GM13976 (cell line): ENCODE data around the gene MOV10L1.

Experiments used
- DNase-seq: peaks from one replicate; pipeline ENCODE4 v3.0.0; 2012; ENCODE audit warnings: low spot score
- in situ Hi-C: fragments of 300-500 bp; cut with MboI; formaldehyde crosslinking; loops from one replicate; pipeline ENCODE4 v1.12.0; 2022; ENCODE audit warnings: low sequenced_read_pairs, mixed read lengths, inconsistent platforms; ENCODE audit not compliant: unreplicated experiment
- TF ChIP-seq, protein P1 (sequence below): IDR thresholded peaks from 2 replicates; pipeline ENCODE4 v1.5.1; 2012; ENCODE audit warnings: borderline replicate concordance, mild to moderate bottlenecking; ENCODE audit not compliant: insufficient read depth; ENCODE audit errors: extremely low read depth, missing control alignments, control extremely low read depth

The MOV10L1 gene

GRCh38 chr22:50092342-50092741, 2.5 kb downstream of the MOV10L1 start:
- in situ Hi-C loops = no loop called here
- DNase-seq = no peak
- TF ChIP-seq, protein P1, sequence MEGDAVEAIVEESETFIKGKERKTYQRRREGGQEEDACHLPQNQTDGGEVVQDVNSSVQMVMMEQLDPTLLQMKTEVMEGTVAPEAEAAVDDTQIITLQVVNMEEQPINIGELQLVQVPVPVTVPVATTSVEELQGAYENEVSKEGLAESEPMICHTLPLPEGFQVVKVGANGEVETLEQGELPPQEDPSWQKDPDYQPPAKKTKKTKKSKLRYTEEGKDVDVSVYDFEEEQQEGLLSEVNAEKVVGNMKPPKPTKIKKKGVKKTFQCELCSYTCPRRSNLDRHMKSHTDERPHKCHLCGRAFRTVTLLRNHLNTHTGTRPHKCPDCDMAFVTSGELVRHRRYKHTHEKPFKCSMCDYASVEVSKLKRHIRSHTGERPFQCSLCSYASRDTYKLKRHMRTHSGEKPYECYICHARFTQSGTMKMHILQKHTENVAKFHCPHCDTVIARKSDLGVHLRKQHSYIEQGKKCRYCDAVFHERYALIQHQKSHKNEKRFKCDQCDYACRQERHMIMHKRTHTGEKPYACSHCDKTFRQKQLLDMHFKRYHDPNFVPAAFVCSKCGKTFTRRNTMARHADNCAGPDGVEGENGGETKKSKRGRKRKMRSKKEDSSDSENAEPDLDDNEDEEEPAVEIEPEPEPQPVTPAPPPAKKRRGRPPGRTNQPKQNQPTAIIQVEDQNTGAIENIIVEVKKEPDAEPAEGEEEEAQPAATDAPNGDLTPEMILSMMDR = no peak

DNA sequence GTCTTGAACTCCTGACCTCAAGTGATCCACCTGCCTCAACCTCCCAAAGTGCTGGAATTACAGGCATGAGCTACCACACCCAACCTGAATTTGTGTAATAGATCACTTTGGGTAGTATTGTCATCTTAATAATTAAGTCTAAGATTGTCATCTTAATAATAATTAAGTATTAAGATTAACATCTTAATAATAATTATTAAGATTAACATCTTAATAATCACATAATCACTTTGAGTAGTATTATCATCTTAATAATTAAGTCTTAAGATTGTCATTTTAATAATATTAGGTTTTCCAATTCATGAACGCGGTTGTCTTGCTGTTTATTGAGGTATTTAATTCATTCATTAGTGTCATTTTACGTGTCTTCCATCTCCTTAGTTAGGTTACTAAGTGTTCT, 8.2 kb downstream of the MOV10L1 start:
- DNase-seq = no peak
- TF ChIP-seq, protein P1 = no peak
- in situ Hi-C loops = no loop called here

GRCh38 chr22:50101870-50102565, 12.2 kb downstream of the MOV10L1 start:
- in situ Hi-C loops = no loop called here

DNA sequence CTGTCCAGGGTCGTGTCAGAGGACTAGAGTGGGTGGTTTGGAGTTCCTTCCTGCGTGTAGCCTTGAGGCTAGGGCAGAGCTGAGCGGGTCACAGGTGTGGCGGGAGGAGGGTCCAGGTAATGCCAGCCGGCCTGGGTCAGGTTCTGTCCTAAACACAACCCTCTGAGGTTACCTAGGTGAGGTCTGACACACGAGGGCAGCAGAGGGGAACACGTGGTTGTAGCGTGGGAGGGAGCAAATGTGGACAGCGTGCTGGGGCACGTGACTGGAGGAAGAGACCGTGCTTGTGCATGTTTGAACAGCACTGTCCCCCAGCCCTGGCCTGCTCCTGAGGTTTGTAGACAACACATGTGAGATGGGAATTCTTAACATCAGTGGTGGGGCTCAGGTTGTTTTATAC, 13.1 kb downstream of the MOV10L1 start:
- no peak for DNase-seq

More at GRCh38 chr22:50101870-50102565, 12.2 kb downstream of the MOV10L1 start:
- no peak for DNase-seq
- TF ChIP-seq, protein P1 = no peak

DNA sequence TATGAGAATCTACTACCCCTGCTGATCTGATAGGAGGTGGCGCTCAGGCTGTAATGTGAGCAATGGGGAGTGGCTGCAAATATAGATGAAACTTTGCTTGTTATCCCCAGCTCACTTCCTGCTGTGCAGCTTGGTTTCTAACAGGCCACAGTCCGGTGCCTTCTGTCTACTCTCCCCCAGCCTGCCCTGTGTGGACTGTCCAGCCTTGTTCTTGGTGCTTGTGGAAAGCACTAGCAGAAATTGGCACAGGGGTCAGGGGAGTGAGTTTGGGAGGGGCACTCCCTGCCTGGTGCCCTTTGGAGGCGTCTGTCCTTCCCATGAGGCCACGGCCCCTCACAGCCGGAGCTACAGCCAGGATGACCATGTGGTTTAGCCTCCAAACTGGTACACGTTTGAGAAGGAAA, 14.3 kb downstream of the MOV10L1 start:
- no peak for DNase-seq
- in situ Hi-C loops = no loop called here
- TF ChIP-seq, protein P1 = no peak

More for the DNA sequence above, 13.1 kb downstream of the MOV10L1 start:
- in situ Hi-C loops = no loop called here
- TF ChIP-seq, protein P1 = no peak

DNA sequence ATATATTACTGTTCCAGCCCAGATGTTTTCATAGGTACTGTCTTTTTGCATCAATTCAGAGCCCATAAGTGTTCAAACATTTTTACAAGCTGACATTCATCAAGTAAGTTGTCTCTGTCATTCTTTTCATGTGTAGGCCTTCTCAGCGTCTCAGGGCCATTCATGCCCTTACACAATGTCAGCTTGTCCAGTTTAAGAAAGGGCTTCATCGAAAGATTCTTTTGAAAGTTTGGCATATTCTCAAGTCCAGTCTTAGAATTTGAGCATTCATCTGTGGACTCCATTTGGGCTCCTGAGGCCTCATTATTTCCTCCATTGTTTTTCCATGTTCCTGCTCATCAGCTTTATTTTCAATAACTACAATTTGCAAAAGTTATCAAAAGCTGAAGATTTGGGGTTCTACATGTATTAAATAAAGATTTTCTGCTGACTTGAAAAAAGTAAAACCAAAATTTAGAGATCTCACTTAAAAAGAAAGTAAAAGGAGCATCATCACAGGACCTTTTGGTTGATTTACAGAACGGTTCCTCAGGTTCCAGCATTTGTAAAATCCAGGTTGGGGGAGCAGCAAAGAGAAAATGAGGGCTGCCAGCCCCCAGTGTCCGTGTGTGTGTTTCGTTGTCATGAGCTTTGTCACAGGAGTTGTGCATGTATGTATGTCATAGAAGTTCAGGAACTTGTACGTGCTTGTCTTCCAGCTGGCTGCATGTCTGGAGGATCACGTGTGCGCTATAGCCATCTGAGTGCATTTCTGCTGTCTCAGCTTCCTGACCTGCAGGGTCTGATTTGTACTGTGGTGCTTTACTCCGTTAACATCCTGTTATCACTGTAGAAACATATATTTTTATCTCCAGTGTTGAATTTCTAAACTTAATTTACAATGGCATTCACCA, 15.6 kb downstream of the MOV10L1 start:
- TF ChIP-seq, protein P1 = no peak

More for the DNA sequence above, 15.6 kb downstream of the MOV10L1 start:
- in situ Hi-C loops = no loop called here
- DNase-seq = no peak
